Tibial nerve (tissue), 4 donors: ENCODE measurements around the gene TMEM218. TPM values are rescaled to one million over a fixed set of nuclear protein-coding genes. Genes with fewer than 3 reads are reported as not detected.
"Not testable (repeated sequence)": the region's sequence is repeated elsewhere in the genome, so short reads cannot be mapped to it uniquely, and the experiment has no call there.

Experiments used
- DNase-seq, 2 donors: peaks; one replicate each; pipeline ENCODE4 v3.0.0-alpha.2; 2019; ENCODE audit warnings: low spot score in 2 of 2
- H3K27ac ChIP-seq, 4 donors: fragments of 200-600 bp; sonication (generic) in 3 of 4; one replicate each; pipeline ENCODE4 v1.5.1; 2017 to 2019; ENCODE audit warnings: mild to moderate bottlenecking in 1 of 4
- H3K27me3 ChIP-seq, 2 donors: fragments of 200-600 bp; sonication (generic) in 1 of 2; one replicate each; pipeline versions ENCODE4 v1.5.1 to v1.6.0; 2017 to 2019
- H3K36me3 ChIP-seq, 3 donors: fragments of 200-600 bp; sonication (generic); one replicate each; pipeline ENCODE4 v1.5.1; 2018 to 2019
- H3K4me1 ChIP-seq, 4 donors: fragments of 200-600 bp; sonication (generic) in 3 of 4; one replicate each; pipeline ENCODE4 v1.5.1; 2017 to 2019
- H3K4me3 ChIP-seq, 4 donors: fragments of 200-600 bp; sonication (generic) in 3 of 4; one replicate each; pipeline ENCODE4 v1.5.1; 2017 to 2019; ENCODE audit warnings: mild to moderate bottlenecking in 1 of 4, moderate library complexity in 1 of 4
- H3K9me3 ChIP-seq, 4 donors: fragments of 200-600 bp; sonication (generic) in 3 of 4; one replicate each; pipeline ENCODE4 v1.5.1; 2017 to 2019
- CTCF ChIP-seq, 5 experiments: fragments of 200-600 bp in 3 of 5; fragments of 450-650 bp in 2 of 5; sonication (generic) in 3 of 5; IDR thresholded peaks; one replicate each; pipeline ENCODE4 v1.5.1; 2016 to 2019; ENCODE audit warnings: antibody characterized with exemption in 5 of 5, mild to moderate bottlenecking in 3 of 5, moderate library complexity in 2 of 5
- EP300 ChIP-seq, 2 donors: sonication (generic); formaldehyde crosslinking; IDR thresholded peaks; one replicate each; pipeline ENCODE4 v1.6.1; 2017; ENCODE audit warnings: antibody characterized with exemption in 2 of 2, mild to moderate bottlenecking in 1 of 2
- POLR2A ChIP-seq, 2 donors: fragments of 450-650 bp; IDR thresholded peaks; one replicate each; pipeline ENCODE4 v1.6.1; 2017; ENCODE audit warnings: antibody characterized with exemption in 2 of 2, mild to moderate bottlenecking in 2 of 2, moderate library complexity in 2 of 2
- WGBS, 2 donors: methylation state at CpG; one replicate each; pipeline ENCODE4 v1.1.5; 2018; 5-methylcytosine and 5-hydroxymethylcytosine counted together
- total RNA-seq, 4 donors: library from RNA; depleted of rRNA; stranded (reverse); fragments of >200 nt; gene quantifications; one replicate each; pipeline ENCODE4 v1.1.0, GENCODE V29; 2016

TMEM218 gene
- total RNA-seq, 4 donors from 2014 or later = 17.2 to 30.6 (median 20.7) TPM

- peaks cover 0 to 20% (median 3%) of the 10 kb centered on the region in 3 donors for H3K36me3 ChIP-seq
- WGBS, 2 donors = 72 to 79% methylated on average over 6 of the region's 6 CpGs
These were observed 19.4 kb downstream of the TMEM218 start for GRCh38 chr11:125091877-125092664.

GRCh38 chr11:125091247-125091876 lies 20.1 kb downstream of the TMEM218 start:
- DNase-seq = no peak
- WGBS, 2 donors = 42% methylated on average over 5 of the region's 5 CpGs
- Histone ChIP-seq H3K9me3 (no peaks in the 10 kb centered on the region), H3K36me3 (peaks cover 0 to 13% (median 0%) of the 10 kb centered on the region in 3 donors), H3K27me3 (no peaks in the 10 kb centered on the region), H3K27ac (peak overlapping the region in 2 of 4 donors; percentile 3 to 20), H3K4me3 (no peak overlapping the region), H3K4me1 (peaks cover 0 to 6% (median 0%) of the 10 kb centered on the region in 4 donors)
- TF ChIP-seq POLR2A (IDR thresholded peaks at IDR 0.05) = no peak
- no peak for TF ChIP-seq EP300 (IDR thresholded peaks at IDR 0.05)
- peak; percentile 43 to 81 (median 54) for TF ChIP-seq CTCF (IDR thresholded peaks at IDR 0.05)

More at GRCh38 chr11:125091877-125092664, 19.4 kb downstream of the TMEM218 start:
- Histone ChIP-seq H3K9me3 (no peaks in the 10 kb centered on the region), H3K4me1 (peaks cover 0 to 6% (median 0%) of the 10 kb centered on the region in 4 donors), H3K27me3 (no peaks in the 10 kb centered on the region), H3K4me3 (no peak overlapping the region), H3K27ac (peak overlapping the region in 1 of 4 donors; percentile 3)
- DNase-seq = no peak
- TF ChIP-seq POLR2A (IDR thresholded peaks at IDR 0.05) (no peak), EP300 (IDR thresholded peaks at IDR 0.05) (no peak), CTCF (IDR thresholded peaks at IDR 0.05) (no peak)

- WGBS, 2 donors = 62 to 71% methylated on average over 6 of the region's 6 CpGs
- H3K9me3 ChIP-seq = no peaks in the 10 kb centered on the region
- peaks cover 0 to 7% (median 0%) of the 10 kb centered on the region in 3 donors for H3K36me3 ChIP-seq
- H3K4me3 ChIP-seq = no peak overlapping the region
- no peak overlapping the region for H3K27ac ChIP-seq
- no peaks in the 10 kb centered on the region for H3K27me3 ChIP-seq
- no peak for DNase-seq
- H3K4me1 ChIP-seq = peaks cover 0 to 6% (median 0%) of the 10 kb centered on the region in 4 donors
- TF ChIP-seq EP300 (IDR thresholded peaks at IDR 0.05) (no peak), POLR2A (IDR thresholded peaks at IDR 0.05) (no peak), CTCF (IDR thresholded peaks at IDR 0.05) (no peak)
These were observed 20.6 kb downstream of the TMEM218 start for GRCh38 chr11:125090816-125091215.

DNA sequence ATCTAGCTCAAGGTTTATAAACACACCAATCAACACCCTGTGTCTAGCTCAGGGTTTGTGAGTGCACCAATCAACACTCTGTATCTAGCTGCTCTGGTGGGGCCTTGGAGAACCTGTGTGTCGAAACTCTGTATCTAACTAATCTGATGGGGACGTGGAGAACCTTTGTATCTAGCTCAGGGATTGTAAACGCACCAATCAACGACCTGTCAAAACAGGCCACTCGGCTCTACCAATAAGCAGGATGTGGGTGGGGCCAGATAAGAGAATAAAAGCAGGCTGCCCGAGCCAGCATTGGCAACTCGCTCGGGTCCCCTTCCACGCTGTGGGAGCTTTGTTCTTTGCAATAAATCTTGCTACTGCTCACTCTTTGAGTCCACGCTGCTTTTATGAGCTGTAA lies 21.3 kb downstream of the TMEM218 start:
- H3K27ac ChIP-seq, H3K4me3 ChIP-seq, DNase-seq, H3K9me3 ChIP-seq, H3K36me3 ChIP-seq, H3K27me3 ChIP-seq, H3K4me1 ChIP-seq: not testable (repeated sequence)
- 70 to 73% methylated on average over 10 of the region's 10 CpGs for WGBS, 2 donors

DNA sequence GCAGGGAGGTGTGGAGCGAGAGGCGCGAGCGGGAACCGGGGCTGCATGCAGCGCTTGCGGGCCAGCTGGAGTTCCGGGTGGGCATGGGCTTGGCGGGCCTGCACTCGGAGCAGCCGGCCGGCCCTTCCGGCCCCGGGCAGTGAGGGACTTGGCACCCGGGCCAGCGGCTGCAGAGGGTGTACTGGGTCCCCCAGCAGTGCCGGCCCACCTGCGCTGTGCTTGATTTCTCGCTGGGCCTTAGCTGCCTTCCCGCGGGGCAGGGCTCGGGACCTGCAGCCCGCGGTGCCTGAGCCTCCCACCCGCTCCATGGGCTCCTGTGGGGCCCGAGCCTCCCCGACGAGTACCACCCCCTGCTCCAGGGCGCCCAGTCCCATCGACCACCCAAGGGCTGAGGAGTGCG lies 21.9 kb downstream of the TMEM218 start:
- WGBS, 2 donors = 92 to 93% methylated on average over 10 to 22 of the region's 31 CpGs
- H3K27me3 ChIP-seq, H3K4me1 ChIP-seq, H3K9me3 ChIP-seq, H3K4me3 ChIP-seq, H3K36me3 ChIP-seq, DNase-seq, H3K27ac ChIP-seq: not testable (repeated sequence)
